Measurements from ENCODE around the gene IL1R1.

DNA sequence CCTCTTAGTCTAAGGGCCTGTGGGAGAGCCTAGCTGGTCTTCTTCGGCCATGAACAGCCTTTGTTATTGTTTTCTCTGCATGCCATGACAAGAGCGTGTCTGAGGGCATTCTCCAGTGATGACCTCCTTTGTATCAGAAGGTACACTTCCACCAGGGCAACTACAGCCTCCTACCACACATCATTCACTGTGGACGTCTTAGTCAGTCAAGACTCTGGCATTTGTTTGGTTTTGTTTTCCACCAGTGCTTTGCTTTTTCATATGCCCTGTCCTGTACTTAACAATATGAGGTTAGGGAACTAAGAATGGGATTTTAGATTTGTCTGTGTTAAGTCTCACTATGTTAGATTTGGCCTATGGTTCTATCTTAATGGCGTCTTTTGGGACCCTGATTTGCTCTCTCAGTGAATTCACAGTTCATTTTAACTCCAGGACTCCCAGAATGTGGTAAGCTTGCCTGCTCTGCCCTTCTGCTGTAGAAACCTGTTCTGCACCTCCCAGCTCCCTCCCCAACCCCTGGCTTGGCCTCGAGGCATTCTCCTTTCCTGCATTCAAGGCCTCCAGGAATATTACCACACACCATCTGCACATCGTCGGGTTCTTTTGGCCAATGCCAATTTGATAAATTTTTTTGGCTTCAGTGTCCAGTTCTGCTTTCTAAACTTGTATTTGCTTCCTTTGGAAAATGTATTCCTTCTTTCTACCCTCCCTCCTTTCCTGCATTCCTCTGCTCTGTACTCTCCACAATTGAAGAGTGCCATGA lies 42.8 kb upstream of the IL1R1 start:
- TF ChIP-seq, protein P1, sequence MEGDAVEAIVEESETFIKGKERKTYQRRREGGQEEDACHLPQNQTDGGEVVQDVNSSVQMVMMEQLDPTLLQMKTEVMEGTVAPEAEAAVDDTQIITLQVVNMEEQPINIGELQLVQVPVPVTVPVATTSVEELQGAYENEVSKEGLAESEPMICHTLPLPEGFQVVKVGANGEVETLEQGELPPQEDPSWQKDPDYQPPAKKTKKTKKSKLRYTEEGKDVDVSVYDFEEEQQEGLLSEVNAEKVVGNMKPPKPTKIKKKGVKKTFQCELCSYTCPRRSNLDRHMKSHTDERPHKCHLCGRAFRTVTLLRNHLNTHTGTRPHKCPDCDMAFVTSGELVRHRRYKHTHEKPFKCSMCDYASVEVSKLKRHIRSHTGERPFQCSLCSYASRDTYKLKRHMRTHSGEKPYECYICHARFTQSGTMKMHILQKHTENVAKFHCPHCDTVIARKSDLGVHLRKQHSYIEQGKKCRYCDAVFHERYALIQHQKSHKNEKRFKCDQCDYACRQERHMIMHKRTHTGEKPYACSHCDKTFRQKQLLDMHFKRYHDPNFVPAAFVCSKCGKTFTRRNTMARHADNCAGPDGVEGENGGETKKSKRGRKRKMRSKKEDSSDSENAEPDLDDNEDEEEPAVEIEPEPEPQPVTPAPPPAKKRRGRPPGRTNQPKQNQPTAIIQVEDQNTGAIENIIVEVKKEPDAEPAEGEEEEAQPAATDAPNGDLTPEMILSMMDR (IDR thresholded peaks at IDR 0.05), result no peak
- TF ChIP-seq POLR2A (IDR thresholded peaks at IDR 0.05), result no peak
